Activated T-cell treated with anti-CD3 and anti-CD28 coated beads, Interleukin-2, amount 50 U/mL, for 4 hours (primary cell): ENCODE data around the gene CYP4B1. TPM values are rescaled to one million over a fixed set of nuclear protein-coding genes. Genes with fewer than 3 reads are reported as not detected.
"Not testable (repeated sequence)": the region's sequence is repeated elsewhere in the genome, so short reads cannot be mapped to it uniquely, and the experiment has no call there.

Experiments
- ATAC-seq, 2 donors: fragments of 200-7000 bp; cut with Tn5 transposase; one replicate each; pipeline ENCODE4 v1.10.0; 2021
- DNase-seq: peaks from one replicate; pipeline ENCODE4 v3.0.0-alpha.2; 2020
- H3K27me3 Mint-ChIP-seq: one replicate; pipeline ENCODE4 v1.8.0; 2021; ENCODE audit warnings: low read depth, mixed read lengths
- H3K36me3 Mint-ChIP-seq: one replicate; pipeline ENCODE4 v1.8.0; 2022; ENCODE audit warnings: mixed read lengths; ENCODE audit not compliant: insufficient read depth
- H3K4me1 Mint-ChIP-seq: one replicate; pipeline ENCODE4 v1.8.0; 2021; ENCODE audit warnings: low read depth, mixed read lengths
- H3K4me3 Mint-ChIP-seq: one replicate; pipeline ENCODE4 v1.8.0; 2021; ENCODE audit warnings: mild to moderate bottlenecking, moderate library complexity, mixed read lengths
- H3K9me3 Mint-ChIP-seq: one replicate; pipeline ENCODE4 v1.8.0; 2021; ENCODE audit warnings: mixed read lengths
- total RNA-seq, 3 donors: library from RNA; stranded (reverse); gene quantifications; one replicate each; pipeline ENCODE4 v1.2.1, GENCODE V29; 2021

The CYP4B1 gene
- under 1 TPM; 0.16 to 0.53 (median 0.20) TPM for total RNA-seq

GRCh38 chr1:46798810-46799209, at the start of gene CYP4B1:
CYP4B1 (plus strand) TSS chr1:46799046; CDS start chr1:46799082, 36 bp downstream.
- Mint-ChIP-seq H3K36me3 (no peaks in the 10 kb centered on the region), H3K27me3 (peaks cover 27% of the 10 kb centered on the region), H3K9me3 (no peaks in the 10 kb centered on the region), H3K4me1 (no peaks in the 10 kb centered on the region), H3K4me3 (no peak within 1 kb of the TSS)
- ATAC-seq = no peak
- no peak for DNase-seq

DNA sequence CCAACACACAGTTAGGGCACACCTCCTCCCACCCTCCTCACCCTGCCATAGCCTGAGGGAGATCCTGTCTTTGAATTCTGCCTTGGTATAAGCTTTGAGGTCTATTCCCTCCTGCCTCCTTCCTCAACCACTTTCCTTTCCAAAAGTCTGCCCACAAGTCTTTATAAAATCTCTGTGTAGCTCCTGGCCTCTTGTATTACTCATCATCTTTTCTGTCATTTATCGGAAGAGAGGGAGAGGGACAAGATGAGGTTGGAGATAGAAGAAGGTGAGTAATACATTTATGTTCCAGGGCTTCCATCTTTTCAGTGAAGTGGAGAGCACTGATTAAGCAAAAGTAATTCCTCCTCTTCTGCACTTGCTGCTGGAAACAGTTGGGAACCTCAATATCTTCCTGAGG, 49.4 kb upstream of the CYP4B1 start:
- Mint-ChIP-seq H3K9me3 (no peaks in the 10 kb centered on the region), H3K36me3 (no peaks in the 10 kb centered on the region), H3K4me1 (no peaks in the 10 kb centered on the region), H3K4me3 (no peak overlapping the region), H3K27me3 (peaks cover 36% of the 10 kb centered on the region)
- DNase-seq (no peak), ATAC-seq (no peak)

DNA sequence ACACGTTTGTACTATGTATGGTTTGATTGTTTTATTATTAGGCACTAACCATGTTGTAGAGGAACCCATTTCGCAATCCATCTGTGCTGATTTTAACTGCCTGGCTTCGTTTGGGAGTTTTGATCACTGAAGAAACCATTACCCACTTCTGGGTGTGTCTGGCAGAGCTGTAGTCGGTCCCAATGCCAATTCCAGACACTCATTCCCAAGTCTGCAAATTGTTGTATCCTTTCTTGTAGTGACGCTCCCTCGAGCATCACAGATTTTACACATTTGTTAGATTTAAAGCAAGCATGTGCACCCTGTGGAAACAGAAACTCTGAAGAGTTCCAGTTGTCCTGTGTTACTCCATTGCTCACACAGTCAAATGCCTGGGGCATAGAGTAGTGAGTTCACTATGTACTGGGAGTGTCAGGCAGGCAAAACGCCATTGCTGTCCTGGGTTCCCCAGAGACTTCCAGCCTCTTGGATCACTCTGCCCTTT, 48.9 kb upstream of the CYP4B1 start:
- Mint-ChIP-seq H3K4me1 (no peaks in the 10 kb centered on the region), H3K27me3 (peaks cover 36% of the 10 kb centered on the region), H3K9me3 (no peaks in the 10 kb centered on the region), H3K36me3 (no peaks in the 10 kb centered on the region), H3K4me3 (no peak overlapping the region)
- no peak for ATAC-seq
- no peak for DNase-seq

- ATAC-seq (no peak), DNase-seq (no peak)
- H3K9me3 Mint-ChIP-seq = no peaks in the 10 kb centered on the region
- H3K36me3 Mint-ChIP-seq = no peaks in the 10 kb centered on the region
- H3K27me3 Mint-ChIP-seq = peaks cover 45% of the 10 kb centered on the region
- no peak overlapping the region for H3K4me3 Mint-ChIP-seq
- H3K4me1 Mint-ChIP-seq = no peaks in the 10 kb centered on the region
Measured at GRCh38 chr1:46753985-46754384, 44.9 kb upstream of the CYP4B1 start.

GRCh38 chr1:46754707-46755106, 44.1 kb upstream of the CYP4B1 start:
- peaks cover 49% of the 10 kb centered on the region for H3K27me3 Mint-ChIP-seq
- not testable (repeated sequence) for DNase-seq, H3K4me3 Mint-ChIP-seq, H3K36me3 Mint-ChIP-seq, H3K9me3 Mint-ChIP-seq, H3K4me1 Mint-ChIP-seq, ATAC-seq

DNA sequence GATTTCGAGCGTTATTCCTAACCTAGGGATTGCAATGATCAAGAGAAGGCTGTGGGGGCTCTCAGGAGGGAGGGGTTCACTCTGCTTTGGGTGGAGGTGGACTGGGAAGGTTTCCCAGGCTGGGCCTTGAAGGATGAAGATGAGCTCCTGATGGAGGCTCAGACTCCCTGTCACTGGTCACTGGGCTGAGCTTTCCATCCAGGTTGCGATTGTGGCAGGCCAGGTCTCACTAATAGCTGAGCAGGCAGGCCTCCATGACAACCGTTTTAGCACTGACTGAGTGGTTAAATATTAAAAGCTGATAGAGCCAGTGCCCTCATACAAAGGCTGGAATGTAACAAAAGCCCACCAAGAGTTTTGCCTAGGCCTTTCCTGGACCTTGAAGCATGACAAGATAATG, 43.7 kb upstream of the CYP4B1 start:
- no peak overlapping the region for H3K4me3 Mint-ChIP-seq
- DNase-seq = no peak
- no peak for ATAC-seq
- H3K36me3 Mint-ChIP-seq = no peaks in the 10 kb centered on the region
- no peaks in the 10 kb centered on the region for H3K4me1 Mint-ChIP-seq
- H3K9me3 Mint-ChIP-seq = no peaks in the 10 kb centered on the region
- H3K27me3 Mint-ChIP-seq = peaks cover 45% of the 10 kb centered on the region

DNA sequence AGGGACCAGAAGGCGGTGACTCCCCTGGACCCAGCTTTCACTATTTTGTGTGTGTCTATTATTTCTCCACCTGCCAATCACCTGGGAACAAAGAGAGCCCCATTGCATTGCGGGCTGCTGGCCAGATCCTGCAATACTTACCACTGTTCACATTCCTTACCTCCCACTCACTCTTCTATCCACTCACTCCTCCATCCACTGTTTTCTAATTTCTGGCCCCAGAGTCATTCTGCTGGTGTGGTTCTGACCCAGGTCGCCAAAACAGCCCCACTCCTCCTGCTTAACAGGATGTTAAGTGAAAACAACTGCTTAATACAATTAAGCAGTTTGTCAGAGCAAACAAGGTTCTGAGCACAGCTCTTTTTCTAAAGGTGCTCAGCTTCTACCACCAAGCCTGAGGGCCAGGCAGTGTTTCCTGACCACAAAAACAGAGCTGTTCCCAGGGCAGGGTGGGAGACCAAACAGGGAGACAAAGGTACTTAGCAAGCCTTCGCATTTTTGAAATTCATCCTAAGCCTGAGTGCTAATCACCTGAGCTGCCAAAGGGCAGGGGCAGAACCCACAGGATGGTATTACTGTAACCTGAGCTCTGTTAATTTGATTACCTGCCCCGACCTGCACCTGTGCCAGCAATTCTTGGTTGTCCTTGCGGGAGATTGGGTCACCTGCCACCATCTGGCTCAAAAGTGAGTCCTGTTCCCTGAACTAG, 41.4 kb upstream of the CYP4B1 start:
- no peaks in the 10 kb centered on the region for H3K9me3 Mint-ChIP-seq
- no peak for ATAC-seq
- no peaks in the 10 kb centered on the region for H3K36me3 Mint-ChIP-seq
- no peak for DNase-seq
- H3K4me3 Mint-ChIP-seq = no peak overlapping the region
- peaks cover 56% of the 10 kb centered on the region for H3K27me3 Mint-ChIP-seq
- H3K4me1 Mint-ChIP-seq = no peaks in the 10 kb centered on the region

- ATAC-seq (no peak), DNase-seq (no peak)
- H3K27me3 Mint-ChIP-seq = peaks cover 57% of the 10 kb centered on the region
- no peaks in the 10 kb centered on the region for H3K36me3 Mint-ChIP-seq
- H3K4me3 Mint-ChIP-seq = no peak overlapping the region
- no peaks in the 10 kb centered on the region for H3K4me1 Mint-ChIP-seq
- H3K9me3 Mint-ChIP-seq = no peaks in the 10 kb centered on the region
Measured at GRCh38 chr1:46757956-46758528, 40.8 kb upstream of the CYP4B1 start.

DNA sequence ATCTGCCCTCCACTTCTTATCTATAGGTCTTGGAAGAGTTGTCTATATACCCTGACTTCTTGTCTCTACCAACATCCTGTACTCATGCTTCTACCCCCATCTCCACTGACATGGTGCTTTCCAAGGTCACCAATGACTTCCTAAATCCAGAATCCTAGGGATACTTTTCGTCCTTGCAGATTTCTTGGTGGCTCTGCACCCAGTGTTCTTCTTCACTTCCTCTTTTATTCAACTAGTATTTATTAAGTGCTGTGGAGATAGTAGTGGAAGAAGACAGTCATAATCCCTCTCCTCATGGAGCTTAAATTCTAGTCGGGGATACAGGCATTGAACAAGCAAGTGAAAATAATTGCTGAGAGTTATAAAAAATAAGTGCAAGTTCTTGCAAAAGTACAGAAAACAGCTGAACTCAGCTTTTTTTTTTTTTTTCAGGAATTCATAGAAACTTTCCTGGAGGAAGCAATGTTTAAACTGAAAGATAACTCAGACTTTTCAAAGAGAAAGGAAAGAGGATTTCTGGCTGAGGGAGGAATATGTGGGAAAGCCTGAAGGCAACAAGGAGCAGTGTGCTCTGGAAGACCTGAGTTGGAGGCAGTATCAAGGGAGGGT, 38.2 kb upstream of the CYP4B1 start:
- no peak for DNase-seq
- no peak for ATAC-seq
- Mint-ChIP-seq H3K4me1 (no peaks in the 10 kb centered on the region), H3K36me3 (no peaks in the 10 kb centered on the region), H3K4me3 (no peak overlapping the region), H3K9me3 (no peaks in the 10 kb centered on the region), H3K27me3 (peaks cover 58% of the 10 kb centered on the region)

DNA sequence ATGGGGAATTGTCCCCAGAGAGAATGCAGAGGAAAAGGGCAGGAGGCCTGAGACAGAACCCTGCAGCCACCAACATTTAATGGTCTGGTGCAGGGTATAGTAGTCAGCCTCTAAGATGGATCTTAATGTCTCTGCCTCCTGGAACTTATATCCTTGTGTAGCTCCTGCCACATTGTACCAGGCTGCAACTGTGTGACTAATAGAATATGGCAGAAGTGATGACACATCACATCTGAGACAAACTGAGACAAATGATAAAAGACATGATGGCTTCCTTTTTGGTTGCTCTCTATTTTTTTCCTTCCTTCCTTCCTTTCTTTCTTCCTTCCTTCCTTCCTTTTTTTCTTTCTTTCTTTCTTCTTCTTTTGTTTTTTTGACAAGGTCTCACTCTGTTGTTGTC, 37.1 kb upstream of the CYP4B1 start:
- H3K4me3 Mint-ChIP-seq = no peak overlapping the region
- H3K9me3 Mint-ChIP-seq = no peaks in the 10 kb centered on the region
- H3K27me3 Mint-ChIP-seq = peaks cover 51% of the 10 kb centered on the region
- DNase-seq (no peak), ATAC-seq (no peak)
- no peaks in the 10 kb centered on the region for H3K4me1 Mint-ChIP-seq
- H3K36me3 Mint-ChIP-seq = no peaks in the 10 kb centered on the region

DNA sequence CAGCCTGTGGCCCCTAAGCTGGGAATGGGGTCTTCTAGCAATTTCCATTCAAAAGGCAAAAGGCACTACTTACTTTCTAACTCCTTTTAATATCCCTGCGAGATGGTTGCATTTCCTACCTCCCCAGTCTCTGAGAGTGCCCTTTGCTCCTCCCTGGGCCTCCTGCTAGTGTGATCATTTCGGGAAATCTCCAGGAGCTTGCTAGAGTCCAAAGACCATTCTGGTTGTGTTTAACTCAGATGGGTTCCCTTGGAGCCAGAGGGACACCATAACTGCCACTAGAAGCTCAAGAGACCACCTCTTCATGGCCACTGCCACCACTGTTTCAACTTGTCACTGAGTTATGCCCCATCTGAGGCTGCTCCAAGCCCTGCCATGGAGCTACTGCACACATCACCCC, 34.4 kb upstream of the CYP4B1 start:
- H3K27me3 Mint-ChIP-seq = peaks cover 54% of the 10 kb centered on the region
- no peaks in the 10 kb centered on the region for H3K4me1 Mint-ChIP-seq
- H3K36me3 Mint-ChIP-seq = peaks cover 1% of the 10 kb centered on the region
- H3K9me3 Mint-ChIP-seq = peaks cover 6% of the 10 kb centered on the region
- DNase-seq (no peak), ATAC-seq (no peak)
- H3K4me3 Mint-ChIP-seq = no peak overlapping the region

DNA sequence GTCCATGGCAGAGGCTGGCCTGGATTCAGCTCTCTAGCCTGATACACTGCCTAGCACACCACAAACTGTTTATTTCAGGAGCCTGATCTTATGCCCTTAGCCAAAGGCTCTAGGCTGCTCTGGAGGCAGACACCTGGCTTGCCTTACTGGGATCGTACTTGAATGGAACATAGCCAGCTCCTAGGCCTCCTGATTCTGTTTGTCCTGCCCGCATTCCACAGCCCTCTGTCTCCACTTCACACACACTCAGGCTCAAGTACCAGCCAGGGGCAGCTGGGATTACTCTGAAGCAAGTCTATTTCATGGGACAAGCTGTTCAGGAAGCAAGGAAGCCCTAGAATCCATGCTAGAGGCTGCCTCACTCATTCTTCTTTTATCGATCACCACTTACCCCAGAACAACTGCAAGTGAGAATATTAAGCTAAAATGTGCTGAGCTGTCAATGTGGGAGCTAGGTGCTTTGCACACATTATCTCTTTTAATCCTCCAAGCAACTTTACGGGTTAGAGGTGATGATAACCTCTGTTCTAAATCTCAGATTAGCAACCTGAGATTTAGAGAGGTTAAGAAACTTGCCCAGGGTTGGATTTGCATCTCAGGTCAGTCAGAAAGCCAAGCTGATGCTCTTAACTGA, 31.1 kb upstream of the CYP4B1 start:
- Mint-ChIP-seq H3K36me3 (peaks cover 1% of the 10 kb centered on the region), H3K9me3 (peaks cover 35% of the 10 kb centered on the region), H3K4me3 (no peak overlapping the region), H3K27me3 (peaks cover 35% of the 10 kb centered on the region), H3K4me1 (no peaks in the 10 kb centered on the region)
- no peak for ATAC-seq
- no peak for DNase-seq

GRCh38 chr1:46768445-46768844, 30.4 kb upstream of the CYP4B1 start:
- H3K9me3 Mint-ChIP-seq = peaks cover 35% of the 10 kb centered on the region
- peaks cover 31% of the 10 kb centered on the region for H3K27me3 Mint-ChIP-seq
- no peak for DNase-seq
- no peak overlapping the region for H3K4me3 Mint-ChIP-seq
- no peak for ATAC-seq
- no peaks in the 10 kb centered on the region for H3K4me1 Mint-ChIP-seq
- H3K36me3 Mint-ChIP-seq = peaks cover 1% of the 10 kb centered on the region

GRCh38 chr1:46769028-46769740, 29.7 kb upstream of the CYP4B1 start:
- Mint-ChIP-seq H3K4me1 (no peaks in the 10 kb centered on the region), H3K9me3 (peaks cover 38% of the 10 kb centered on the region)
- ATAC-seq = no peak

More at GRCh38 chr1:46769028-46769740, 29.7 kb upstream of the CYP4B1 start:
- Mint-ChIP-seq H3K27me3 (peaks cover 26% of the 10 kb centered on the region), H3K4me3 (no peak overlapping the region), H3K36me3 (peaks cover 1% of the 10 kb centered on the region)
- no peak for DNase-seq
